ENCODE measurements around the gene ADAMTS6.
"Not testable (repeated sequence)": the region's sequence is repeated elsewhere in the genome, so short reads cannot be mapped to it uniquely, and the experiment has no call there.

ADAMTS6 gene

GRCh38 chr5:65382582-65382981 is 99.1 kb downstream of the ADAMTS6 start:
- TF ChIP-seq CTCF (IDR thresholded peaks at IDR 0.05; ENCODE audit: borderline replicate concordance, extremely low read depth, low read length, poor library complexity, severe bottlenecking) (no peak), EZH2 (IDR thresholded peaks at IDR 0.05; ENCODE audit: borderline replicate concordance, low read depth, low read length, severe bottlenecking) (no peak)
- Histone ChIP-seq H3K27me3 (ENCODE audit: insufficient read depth, low read length, poor library complexity) (no peaks in the 10 kb centered on the region), H3K79me2 (ENCODE audit: insufficient read depth, low read length) (no peaks in the 10 kb centered on the region), H2AFZ (ENCODE audit: low read depth, low read length) (no peak overlapping the region), H3K9me3 (ENCODE audit: insufficient read depth, low read length, severe bottlenecking) (no peaks in the 10 kb centered on the region), H3K4me3 (ENCODE audit: low read depth in 1 of 2, low read length in 2 of 2) (no peak overlapping the region), H3K9ac (ENCODE audit: low read depth, low read length) (no peak overlapping the region), H3K36me3 (ENCODE audit: insufficient read depth, low read length) (no peaks in the 10 kb centered on the region), H3K4me2 (ENCODE audit: insufficient read depth, low read length) (no peak overlapping the region), H3K4me1 (ENCODE audit: insufficient read depth, low read length) (no peaks in the 10 kb centered on the region), H4K20me1 (ENCODE audit: insufficient read depth, low read length) (no peaks in the 10 kb centered on the region), H3K27ac (ENCODE audit: low read length) (no peak overlapping the region)
- ATAC-seq (ENCODE audit: insufficient read depth, low read depth) = no peak
- DNase-seq = no peak

DNA sequence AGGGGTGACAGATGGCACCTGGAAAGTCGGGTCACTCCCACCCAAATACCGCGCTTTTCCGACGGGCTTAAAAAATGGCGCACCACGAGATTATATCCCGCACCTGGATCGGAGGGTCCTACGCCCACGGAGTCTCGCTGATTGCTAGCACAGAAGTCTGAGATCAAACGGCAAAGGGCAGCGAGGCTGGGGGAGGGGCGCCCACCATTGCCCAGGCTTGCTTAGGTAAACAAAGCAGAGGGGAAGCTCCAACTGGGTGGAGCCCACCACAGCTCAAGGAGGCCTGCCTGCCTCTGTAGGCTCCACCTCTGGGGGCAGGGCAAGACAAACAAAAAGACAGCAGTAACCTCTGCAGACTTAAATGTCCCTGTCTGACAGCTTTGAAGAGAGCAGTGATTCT is 111.2 kb downstream of the ADAMTS6 start:
- not testable (repeated sequence) for H2AFZ ChIP-seq (ENCODE audit: low read depth, low read length); H3K9me3 ChIP-seq (ENCODE audit: insufficient read depth, low read length, severe bottlenecking); DNase-seq; H4K20me1 ChIP-seq (ENCODE audit: insufficient read depth, low read length); ATAC-seq (ENCODE audit: insufficient read depth, low read depth); H3K36me3 ChIP-seq (ENCODE audit: insufficient read depth, low read length); H3K27ac ChIP-seq (ENCODE audit: low read length); H3K4me2 ChIP-seq (ENCODE audit: insufficient read depth, low read length); H3K4me3 ChIP-seq (ENCODE audit: low read depth in 1 of 2, low read length in 2 of 2); H3K27me3 ChIP-seq (ENCODE audit: insufficient read depth, low read length, poor library complexity); H3K79me2 ChIP-seq (ENCODE audit: insufficient read depth, low read length); H3K9ac ChIP-seq (ENCODE audit: low read depth, low read length); H3K4me1 ChIP-seq (ENCODE audit: insufficient read depth, low read length)

- Histone ChIP-seq H3K27me3 (ENCODE audit: insufficient read depth, low read length, poor library complexity) (no peaks in the 10 kb centered on the region), H3K27ac (ENCODE audit: low read length) (no peak overlapping the region), H2AFZ (ENCODE audit: low read depth, low read length) (no peak overlapping the region), H3K9ac (ENCODE audit: low read depth, low read length) (no peak overlapping the region), H3K36me3 (ENCODE audit: insufficient read depth, low read length) (no peaks in the 10 kb centered on the region), H3K79me2 (ENCODE audit: insufficient read depth, low read length) (no peaks in the 10 kb centered on the region), H3K9me3 (ENCODE audit: insufficient read depth, low read length, severe bottlenecking) (no peaks in the 10 kb centered on the region), H3K4me1 (ENCODE audit: insufficient read depth, low read length) (no peaks in the 10 kb centered on the region), H4K20me1 (ENCODE audit: insufficient read depth, low read length) (no peaks in the 10 kb centered on the region), H3K4me3 (ENCODE audit: low read depth in 1 of 2, low read length in 2 of 2) (no peak overlapping the region), H3K4me2 (ENCODE audit: insufficient read depth, low read length) (no peak overlapping the region)
- ATAC-seq (ENCODE audit: insufficient read depth, low read depth) (no peak), DNase-seq (no peak)
- TF ChIP-seq EZH2 (IDR thresholded peaks at IDR 0.05; ENCODE audit: borderline replicate concordance, low read depth, low read length, severe bottlenecking) = no peak
These were observed 115.1 kb downstream of the ADAMTS6 start for GRCh38 chr5:65366655-65367054.

DNA sequence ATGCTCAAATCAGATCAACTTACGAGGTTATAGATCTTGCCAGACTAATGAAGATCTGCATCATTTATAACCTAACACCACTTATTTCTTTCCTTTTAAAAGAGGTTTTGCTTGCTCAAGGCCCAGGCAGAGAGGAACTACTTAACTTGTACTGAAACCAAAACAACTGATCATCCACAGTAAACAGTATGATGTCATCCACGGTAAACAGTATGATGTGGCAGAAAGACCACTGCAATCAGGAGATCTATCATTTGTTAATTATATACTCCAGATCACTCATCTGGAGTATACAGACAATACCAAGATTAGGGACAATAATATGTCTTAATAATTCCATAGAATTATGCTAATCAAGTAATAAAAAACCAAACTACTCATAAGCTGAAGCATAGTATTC is 116.8 kb downstream of the ADAMTS6 start:
- H3K36me3 ChIP-seq (ENCODE audit: insufficient read depth, low read length) = no peaks in the 10 kb centered on the region

More for the DNA sequence above, 116.8 kb downstream of the ADAMTS6 start:
- Histone ChIP-seq H3K4me3 (ENCODE audit: low read depth in 1 of 2, low read length in 2 of 2) (no peak overlapping the region), H3K79me2 (ENCODE audit: insufficient read depth, low read length) (no peaks in the 10 kb centered on the region), H3K27ac (ENCODE audit: low read length) (no peak overlapping the region), H3K27me3 (ENCODE audit: insufficient read depth, low read length, poor library complexity) (no peaks in the 10 kb centered on the region), H2AFZ (ENCODE audit: low read depth, low read length) (no peak overlapping the region), H3K9me3 (ENCODE audit: insufficient read depth, low read length, severe bottlenecking) (no peaks in the 10 kb centered on the region), H4K20me1 (ENCODE audit: insufficient read depth, low read length) (no peaks in the 10 kb centered on the region), H3K4me2 (ENCODE audit: insufficient read depth, low read length) (no peak overlapping the region), H3K9ac (ENCODE audit: low read depth, low read length) (no peak overlapping the region), H3K4me1 (ENCODE audit: insufficient read depth, low read length) (no peaks in the 10 kb centered on the region)
- no peak for DNase-seq
- ATAC-seq (ENCODE audit: insufficient read depth, low read depth) = no peak
- no peak for TF ChIP-seq EZH2 (IDR thresholded peaks at IDR 0.05; ENCODE audit: borderline replicate concordance, low read depth, low read length, severe bottlenecking)
- no peak for TF ChIP-seq CTCF (IDR thresholded peaks at IDR 0.05; ENCODE audit: borderline replicate concordance, extremely low read depth, low read length, poor library complexity, severe bottlenecking)
